Body of pancreas (tissue), 4 donors: Measurements from ENCODE around the gene MMD2.

Experiments used
- POLR2A ChIP-seq, 3 donors: fragments of 450-650 bp; IDR thresholded peaks; one replicate each; pipeline ENCODE4 v1.6.1; 2016; ENCODE audit warnings: antibody characterized with exemption in 3 of 3, mild to moderate bottlenecking in 2 of 3
- TF ChIP-seq, protein P1 (sequence below), 7 experiments: fragments of 450-650 bp in 4 of 7; fragments of 200-600 bp in 3 of 7; sonication (generic) in 3 of 7; IDR thresholded peaks; one replicate each; pipeline ENCODE4 v1.5.1; 2016 to 2019; ENCODE audit warnings: antibody characterized with exemption in 7 of 7

DNA sequence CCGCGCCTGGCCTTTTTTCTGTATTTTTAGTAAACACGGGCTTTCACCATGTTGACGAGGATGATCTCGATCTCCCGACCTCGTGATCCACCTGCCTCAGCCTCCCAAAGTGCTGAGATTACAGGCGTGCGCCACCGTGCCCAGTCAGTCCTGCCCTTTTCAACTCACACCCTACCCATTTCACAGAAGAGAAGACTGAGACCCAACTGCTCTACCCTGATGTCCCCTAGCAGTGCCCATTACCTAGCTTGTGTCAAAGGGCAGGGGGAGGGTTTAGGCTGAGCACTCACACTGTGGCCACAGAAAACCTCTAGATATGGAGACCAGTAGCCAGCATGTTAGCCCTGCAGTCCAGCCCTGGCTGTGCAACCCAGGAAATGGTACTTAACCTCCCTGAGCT lies 15.7 kb downstream of the MMD2 start:
- TF ChIP-seq, protein P1, sequence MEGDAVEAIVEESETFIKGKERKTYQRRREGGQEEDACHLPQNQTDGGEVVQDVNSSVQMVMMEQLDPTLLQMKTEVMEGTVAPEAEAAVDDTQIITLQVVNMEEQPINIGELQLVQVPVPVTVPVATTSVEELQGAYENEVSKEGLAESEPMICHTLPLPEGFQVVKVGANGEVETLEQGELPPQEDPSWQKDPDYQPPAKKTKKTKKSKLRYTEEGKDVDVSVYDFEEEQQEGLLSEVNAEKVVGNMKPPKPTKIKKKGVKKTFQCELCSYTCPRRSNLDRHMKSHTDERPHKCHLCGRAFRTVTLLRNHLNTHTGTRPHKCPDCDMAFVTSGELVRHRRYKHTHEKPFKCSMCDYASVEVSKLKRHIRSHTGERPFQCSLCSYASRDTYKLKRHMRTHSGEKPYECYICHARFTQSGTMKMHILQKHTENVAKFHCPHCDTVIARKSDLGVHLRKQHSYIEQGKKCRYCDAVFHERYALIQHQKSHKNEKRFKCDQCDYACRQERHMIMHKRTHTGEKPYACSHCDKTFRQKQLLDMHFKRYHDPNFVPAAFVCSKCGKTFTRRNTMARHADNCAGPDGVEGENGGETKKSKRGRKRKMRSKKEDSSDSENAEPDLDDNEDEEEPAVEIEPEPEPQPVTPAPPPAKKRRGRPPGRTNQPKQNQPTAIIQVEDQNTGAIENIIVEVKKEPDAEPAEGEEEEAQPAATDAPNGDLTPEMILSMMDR (IDR thresholded peaks at IDR 0.05) = no peak
- no peak for TF ChIP-seq POLR2A (IDR thresholded peaks at IDR 0.05)
